ENCODE results near the gene GTPBP6. TPM values are rescaled to one million over a fixed set of nuclear protein-coding genes. Genes with fewer than 3 reads are reported as not detected.

GTPBP6 gene
- total and polyA plus RNA-seq, 8 donors, result 31.1 to 63.2 (median 53.1) TPM

- no peak for TF ChIP-seq CTCF (IDR thresholded peaks at IDR 0.05)
- Histone ChIP-seq H3K4me3 (no peak overlapping the region), H3K9me3 (peaks cover 0 to 18% of the 10 kb centered on the region in 2 donors), H3K4me1 (no peaks in the 10 kb centered on the region), H3K27ac (no peak overlapping the region), H3K36me3 (peaks cover 0 to 43% of the 10 kb centered on the region in 2 donors), H3K27me3 (no peaks in the 10 kb centered on the region)
- DNase-seq, result peak in 1 of 4 donors; percentile 54
- intact Hi-C loops (cut with DNase I), result no loop called here
- ATAC-seq, result no peak
Observed at GRCh38 chrX:345020-345925, 26.7 kb upstream of the GTPBP6 start.

- H3K9me3 ChIP-seq, result peaks cover 0 to 18% of the 10 kb centered on the region in 2 donors
- ATAC-seq, result no peak
Observed at GRCh38 chrX:344371-344901, 25.8 kb upstream of the GTPBP6 start.

DNA sequence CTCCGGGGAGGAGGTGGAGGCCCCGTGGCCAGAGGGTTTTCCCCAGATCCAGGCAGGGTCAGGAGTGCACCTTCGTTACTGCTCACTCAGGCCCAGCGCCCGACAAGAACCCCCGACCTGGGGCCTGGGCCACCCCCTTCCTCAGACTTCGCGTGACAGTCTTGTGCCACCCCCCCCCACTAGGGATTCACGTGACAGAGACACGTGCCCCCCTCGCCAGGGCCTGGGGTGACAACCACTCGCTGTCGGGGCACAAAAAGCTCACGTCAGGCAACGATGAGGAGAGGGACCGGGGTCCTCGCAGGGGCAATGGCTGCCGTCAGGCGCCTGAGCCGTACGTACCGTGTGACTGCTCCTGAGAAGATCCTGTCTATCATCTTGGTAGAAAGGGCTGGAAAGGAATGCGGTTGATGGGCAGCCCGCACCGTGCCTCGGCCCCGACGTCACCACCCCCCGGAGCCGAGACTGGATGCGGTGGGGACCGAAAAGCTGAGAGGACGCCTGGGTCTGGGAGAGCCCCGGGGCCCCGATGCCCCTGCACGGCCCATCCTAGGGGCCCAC lies 23.0 kb upstream of the GTPBP6 start:
- no peak for ATAC-seq
- DNase-seq, result peak in 2 of 4 donors; percentile 26 to 47
- Histone ChIP-seq H3K4me3 (no peak overlapping the region), H3K9me3 (peaks cover 0 to 21% of the 10 kb centered on the region in 2 donors), H3K36me3 (peaks cover 0 to 50% of the 10 kb centered on the region in 2 donors), H3K27me3 (no peaks in the 10 kb centered on the region), H3K27ac (no peak overlapping the region), H3K4me1 (no peaks in the 10 kb centered on the region)
- TF ChIP-seq CTCF (IDR thresholded peaks at IDR 0.05), result no peak
- intact Hi-C loops (cut with DNase I), result no loop called here

More at GRCh38 chrX:344371-344901, 25.8 kb upstream of the GTPBP6 start:
- no peak for TF ChIP-seq CTCF (IDR thresholded peaks at IDR 0.05)
- peak in 2 of 4 donors; percentile 26 to 65 for DNase-seq
- Histone ChIP-seq H3K27ac (no peak overlapping the region), H3K4me3 (no peak overlapping the region), H3K4me1 (no peaks in the 10 kb centered on the region), H3K36me3 (peaks cover 0 to 43% of the 10 kb centered on the region in 2 donors), H3K27me3 (no peaks in the 10 kb centered on the region)
- intact Hi-C loops (cut with DNase I), result no loop called here

DNA sequence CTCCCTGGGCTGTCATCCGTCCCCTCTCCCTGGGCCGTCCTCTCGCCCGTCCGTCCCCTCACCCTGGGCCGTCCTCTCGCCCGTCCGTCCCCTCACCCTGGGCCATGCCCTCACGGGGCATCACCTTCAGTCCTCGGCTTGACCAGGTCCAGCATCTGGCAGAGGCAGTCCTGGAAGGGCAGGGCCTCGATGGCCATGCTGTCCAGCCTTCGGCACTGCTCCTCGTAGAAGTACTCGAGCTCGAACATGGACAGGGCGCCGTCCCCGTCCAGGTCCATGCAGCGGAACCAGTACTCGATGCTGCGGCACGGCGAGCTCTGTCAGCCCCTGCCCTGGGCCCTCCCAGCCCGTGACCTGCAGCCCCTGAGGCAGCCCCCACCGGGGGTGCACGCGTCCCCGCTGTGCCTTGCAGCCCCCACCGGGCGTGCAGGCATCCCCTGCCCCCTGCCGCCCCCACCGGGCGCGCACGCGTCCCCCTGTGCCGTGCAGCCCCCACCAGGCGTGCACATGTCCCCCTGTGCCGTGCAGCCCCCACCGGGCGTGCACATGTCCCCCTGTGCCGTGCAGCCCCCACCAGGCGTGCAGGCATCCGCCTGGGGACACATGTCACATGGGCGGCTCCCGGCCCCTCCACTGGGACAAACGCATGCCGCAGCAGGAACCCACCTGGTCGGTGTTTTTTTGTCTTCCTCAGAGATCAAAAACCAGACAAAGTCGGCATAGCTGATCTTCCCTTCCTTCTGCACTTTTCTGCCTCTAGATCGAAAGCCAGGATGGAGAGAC lies 22.2 kb upstream of the GTPBP6 start:
- Histone ChIP-seq H3K27me3 (no peaks in the 10 kb centered on the region), H3K27ac (no peak overlapping the region), H3K36me3 (peaks cover 0 to 45% of the 10 kb centered on the region in 2 donors), H3K4me1 (no peaks in the 10 kb centered on the region), H3K4me3 (no peak overlapping the region), H3K9me3 (peaks cover 0 to 21% of the 10 kb centered on the region in 2 donors)
- DNase-seq, result peak in 2 of 4 donors; percentile 27 to 68
- TF ChIP-seq CTCF (IDR thresholded peaks at IDR 0.05), result no peak
- no peak for ATAC-seq
- intact Hi-C loops (cut with DNase I), result no loop called here
